Measurements from ENCODE around the gene BAG2. TPM values are rescaled to one million over a fixed set of nuclear protein-coding genes. Genes with fewer than 3 reads are reported as not detected.

Gene BAG2
- 1 to 10 TPM; 8.2 to 8.8 TPM for total RNA-seq

DNA sequence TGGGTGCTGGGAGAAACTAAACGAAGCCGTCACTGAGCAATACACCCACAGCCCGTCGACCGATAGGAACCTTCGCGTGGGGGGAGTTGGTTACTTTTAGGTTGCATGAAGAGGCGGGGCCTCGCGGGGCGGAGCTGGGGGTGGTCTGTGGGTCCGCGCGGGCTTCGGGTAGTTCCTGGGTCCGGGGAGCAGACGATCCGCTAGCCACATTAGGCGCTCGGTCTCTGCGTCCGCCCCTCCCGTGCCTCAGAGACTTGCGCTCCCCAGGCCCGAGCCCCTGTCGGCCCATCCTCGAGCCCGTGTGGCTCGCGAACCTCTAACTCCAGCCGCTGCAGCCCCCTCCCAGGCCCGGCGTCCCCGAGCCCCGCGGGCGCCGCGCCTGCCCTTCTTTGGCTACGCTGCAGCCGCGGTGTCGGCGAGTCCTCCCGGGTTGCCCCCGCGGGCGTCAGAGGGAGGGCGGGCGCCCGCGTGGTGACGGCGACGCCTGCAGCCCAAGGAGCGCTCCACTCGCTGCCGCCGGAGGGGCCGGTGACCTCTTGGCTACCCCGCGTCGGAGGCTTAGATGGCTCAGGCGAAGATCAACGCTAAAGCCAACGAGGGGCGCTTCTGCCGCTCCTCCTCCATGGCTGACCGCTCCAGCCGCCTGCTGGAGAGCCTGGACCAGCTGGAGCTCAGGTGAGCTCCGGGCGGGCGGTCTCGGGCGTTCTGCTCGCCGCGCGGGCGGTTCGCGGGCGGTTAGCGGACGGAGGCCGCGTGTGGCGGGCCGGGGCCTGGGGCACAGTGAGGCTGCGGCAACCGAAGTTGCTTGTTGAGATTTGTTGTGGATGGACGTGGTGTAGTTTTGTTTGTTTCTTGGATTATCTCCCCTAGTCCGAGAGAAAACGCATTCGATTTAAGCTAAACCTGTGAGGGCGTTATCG lies at the start of gene BAG2:
Gene BAG2 (plus strand): TSS at position 191 of the 920 bp plus-strand sequence. CDS start 372 bp downstream, at position 563.
- ATAC-seq (peak; percentile 89), DNase-seq (peak; percentile 94)
- H3K27ac Mint-ChIP-seq, result peak within 1 kb of the TSS; percentile 96
- peaks cover 8% of the 10 kb centered on the region for H3K36me3 Mint-ChIP-seq (ENCODE audit: low read depth)
- CTCF ChIA-PET, result interaction anchor here (0.6 to 3.6 kb wide), 5 partner anchors 93 to 576 kb away, joined by 3 to 17 read pairs (median 3); partner anchors contain the start of gene PRIM2
- H3K4me3 Mint-ChIP-seq, result peak within 1 kb of the TSS; percentile 87
- peaks cover 35% of the 10 kb centered on the region for H3K4me1 Mint-ChIP-seq
- no peaks in the 10 kb centered on the region for H3K9me3 Mint-ChIP-seq (ENCODE audit: low read depth)
- POLR2A ChIA-PET, result interaction anchor here (0.5 to 1.9 kb wide), 6 partner anchors 13 to 93 kb away, joined by 3 to 5 read pairs (median 3); partner anchors contain the start of genes RAB23 and ZNF451
- intact Hi-C loops (cut with DNase I, micrococcal nuclease), result loop anchor here (1.0 to 5.0 kb wide), 10 partner anchors 50 to 220 kb away; partner anchors contain the start of genes PRIM2 (in 2 of the 2), RAB23 (in 2 of the 2), BEND6 (in 1 of the 2) and KIAA1586 (in 1 of the 2)
- no peaks in the 10 kb centered on the region for H3K27me3 Mint-ChIP-seq

DNA sequence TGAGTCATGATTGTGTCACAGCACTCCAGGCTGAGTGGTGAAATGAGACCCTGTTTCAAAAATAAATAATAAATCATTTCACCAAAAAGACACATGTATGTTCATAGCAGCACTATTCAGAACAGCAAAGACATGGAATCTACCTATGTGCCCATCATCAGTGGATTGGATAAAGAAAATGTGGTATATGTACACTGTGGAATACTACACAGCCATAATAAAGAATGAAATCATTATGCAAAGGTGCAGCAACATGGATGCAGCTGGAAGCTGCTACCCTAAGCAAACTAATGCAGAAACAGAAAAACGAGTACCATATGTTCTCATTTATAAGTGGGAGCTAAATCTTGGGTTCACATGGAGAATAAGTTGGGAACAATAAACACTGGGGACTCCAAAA lies 49.0 kb upstream of the BAG2 start:
- no peak overlapping the region for H3K27ac Mint-ChIP-seq
- H3K4me3 Mint-ChIP-seq, result no peak overlapping the region
- peak; percentile 6 for DNase-seq
- ChIA-PET CTCF (no interaction called here), POLR2A (no interaction called here)
- peaks cover 8% of the 10 kb centered on the region for H3K9me3 Mint-ChIP-seq (ENCODE audit: low read depth)
- no peaks in the 10 kb centered on the region for H3K27me3 Mint-ChIP-seq
- peaks cover 39% of the 10 kb centered on the region for H3K36me3 Mint-ChIP-seq (ENCODE audit: low read depth)
- no peak for ATAC-seq
- intact Hi-C loops (cut with DNase I, micrococcal nuclease), result no loop called here
- no peaks in the 10 kb centered on the region for H3K4me1 Mint-ChIP-seq

DNA sequence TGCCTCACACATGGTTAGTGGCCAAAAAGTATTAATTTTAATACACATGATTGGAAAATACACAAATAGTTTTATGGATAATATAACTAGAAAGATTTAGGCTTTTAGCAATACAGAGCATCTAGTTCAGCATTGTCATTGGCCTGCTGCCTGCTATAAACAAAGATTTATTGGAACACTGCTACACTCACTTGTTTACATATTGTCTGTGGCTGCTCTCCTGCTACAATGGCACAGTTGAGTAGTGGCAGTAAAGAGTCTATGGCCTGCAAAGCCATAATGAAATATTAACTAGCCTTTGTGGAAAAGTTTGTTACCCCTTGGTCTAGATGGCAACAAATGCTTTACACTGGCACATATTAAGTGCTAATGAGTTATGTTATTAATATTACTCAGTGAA lies 44.4 kb upstream of the BAG2 start:
- CTCF ChIA-PET, result no interaction called here
- Mint-ChIP-seq H3K4me1 (no peaks in the 10 kb centered on the region), H3K27me3 (no peaks in the 10 kb centered on the region), H3K4me3 (no peak overlapping the region), H3K36me3 (ENCODE audit: low read depth) (peaks cover 15% of the 10 kb centered on the region), H3K27ac (no peak overlapping the region), H3K9me3 (ENCODE audit: low read depth) (no peaks in the 10 kb centered on the region)
- intact Hi-C loops (cut with DNase I, micrococcal nuclease), result no loop called here
- POLR2A ChIA-PET, result no interaction called here
- DNase-seq, result no peak
- no peak for ATAC-seq

DNA sequence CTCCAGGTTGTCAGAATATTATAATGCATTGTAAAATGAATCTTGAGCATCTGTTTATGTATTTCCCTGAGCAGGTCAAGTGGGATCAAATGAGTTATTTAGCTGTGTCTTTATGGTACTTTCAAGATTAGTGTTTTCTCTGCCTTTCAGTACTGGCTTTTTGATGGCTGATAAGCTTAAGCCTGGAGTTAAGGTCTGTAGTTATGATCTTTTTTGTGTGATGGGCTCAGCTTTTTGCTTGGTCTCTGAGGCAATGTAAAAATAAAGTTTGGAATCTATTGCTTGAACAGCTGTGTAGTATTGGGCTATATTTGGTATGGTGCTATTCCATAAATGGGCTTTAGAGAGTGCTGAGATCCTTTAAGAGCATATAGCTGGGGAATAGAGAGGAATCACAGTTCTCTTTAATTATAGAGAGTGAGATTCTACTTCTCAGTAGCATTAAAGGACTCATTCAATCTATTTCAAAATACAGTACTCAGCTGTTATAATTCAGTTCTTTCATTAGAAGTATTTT lies 41.4 kb upstream of the BAG2 start:
- Mint-ChIP-seq H3K4me3 (no peak overlapping the region), H3K27ac (no peak overlapping the region), H3K9me3 (ENCODE audit: low read depth) (no peaks in the 10 kb centered on the region), H3K36me3 (ENCODE audit: low read depth) (peaks cover 19% of the 10 kb centered on the region), H3K4me1 (no peaks in the 10 kb centered on the region), H3K27me3 (no peaks in the 10 kb centered on the region)
- intact Hi-C loops (cut with DNase I, micrococcal nuclease), result no loop called here
- DNase-seq, result no peak
- no peak for ATAC-seq
- POLR2A ChIA-PET, result interaction anchor here (0.5 to 0.6 kb wide), 2 partner anchors 30 to 239 kb away, joined by 3 to 6 read pairs; no protein-coding TSS in a partner anchor
- CTCF ChIA-PET, result interaction anchor here (0.9 to 1.4 kb wide), 2 partner anchors 10 to 17 kb away, joined by 3 to 4 read pairs; no protein-coding TSS in a partner anchor

DNA sequence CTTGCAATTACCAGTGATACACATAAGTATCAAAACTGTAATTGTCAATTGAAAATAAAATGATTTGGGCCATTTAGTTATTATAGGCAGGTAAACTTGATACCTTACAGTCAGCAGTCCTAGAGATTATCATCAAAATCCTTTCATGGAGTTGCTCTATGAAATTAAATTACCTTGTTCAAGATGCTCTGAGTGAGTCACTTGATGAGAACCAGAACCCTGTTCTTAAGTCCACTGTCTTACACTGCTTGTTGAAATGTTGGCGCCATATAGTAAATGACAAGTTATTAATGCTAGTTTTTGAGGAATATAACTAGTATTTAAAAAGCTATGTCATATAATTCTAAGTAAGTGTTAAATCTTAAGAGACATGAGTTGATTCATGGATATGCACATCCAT lies 37.2 kb upstream of the BAG2 start:
- Mint-ChIP-seq H3K27me3 (no peaks in the 10 kb centered on the region), H3K4me3 (no peak overlapping the region), H3K4me1 (peaks cover 14% of the 10 kb centered on the region), H3K9me3 (ENCODE audit: low read depth) (no peaks in the 10 kb centered on the region), H3K36me3 (ENCODE audit: low read depth) (peaks cover 36% of the 10 kb centered on the region), H3K27ac (no peak overlapping the region)
- ChIA-PET POLR2A (no interaction called here), CTCF (interaction anchor here (1.2 kb wide), 1 partner anchor 8 kb away, joined by 6 read pairs; no protein-coding TSS in a partner anchor)
- DNase-seq, result no peak
- ATAC-seq, result no peak
- intact Hi-C loops (cut with DNase I, micrococcal nuclease), result no loop called here

DNA sequence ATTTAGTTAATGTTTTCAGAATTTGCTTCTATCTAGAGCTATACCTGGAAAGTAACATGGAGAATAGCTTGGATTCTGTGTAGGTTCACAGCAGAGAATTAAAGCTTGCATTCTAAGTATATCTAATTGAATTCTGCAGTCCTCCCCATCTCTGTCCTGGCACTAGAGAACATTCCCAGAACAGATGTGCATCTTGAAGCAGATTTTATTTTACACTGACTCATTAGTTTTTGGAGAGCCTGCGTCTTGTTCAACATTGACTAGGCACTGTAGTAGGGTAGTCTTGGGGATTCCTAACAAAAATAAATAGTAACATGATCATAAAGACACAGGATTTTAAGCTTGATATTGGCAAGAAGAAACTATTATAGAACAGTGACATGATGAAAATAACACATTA lies 36.2 kb upstream of the BAG2 start:
- DNase-seq (no peak), ATAC-seq (no peak)
- ChIA-PET CTCF (no interaction called here), POLR2A (no interaction called here)
- intact Hi-C loops (cut with DNase I, micrococcal nuclease), result no loop called here
- no peaks in the 10 kb centered on the region for H3K27me3 Mint-ChIP-seq
- H3K36me3 Mint-ChIP-seq (ENCODE audit: low read depth), result peaks cover 39% of the 10 kb centered on the region
- no peak overlapping the region for H3K27ac Mint-ChIP-seq
- H3K4me3 Mint-ChIP-seq, result no peak overlapping the region
- peaks cover 14% of the 10 kb centered on the region for H3K4me1 Mint-ChIP-seq
- no peaks in the 10 kb centered on the region for H3K9me3 Mint-ChIP-seq (ENCODE audit: low read depth)

DNA sequence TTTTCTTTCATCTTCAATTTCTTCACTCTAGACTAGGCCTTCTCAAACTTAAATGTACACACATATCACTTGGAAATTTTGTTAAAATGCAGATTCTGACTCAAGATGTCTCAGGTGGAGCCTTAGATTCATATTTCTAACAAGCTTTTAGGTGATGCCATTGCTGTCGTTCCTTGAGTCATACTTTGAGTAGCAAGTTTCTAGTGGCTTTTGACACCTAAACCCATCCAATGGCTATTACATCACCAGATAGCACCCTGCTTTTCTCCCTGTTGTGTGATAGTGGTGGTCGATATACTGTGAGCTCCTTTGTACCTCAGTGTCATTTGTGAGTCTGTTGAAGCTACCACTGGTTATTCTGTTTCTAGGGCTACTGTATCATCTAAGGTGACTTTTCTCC lies 34.8 kb upstream of the BAG2 start:
- DNase-seq (peak; percentile 5), ATAC-seq (peak; percentile 83)
- H3K36me3 Mint-ChIP-seq (ENCODE audit: low read depth), result peaks cover 48% of the 10 kb centered on the region
- CTCF ChIA-PET, result no interaction called here
- POLR2A ChIA-PET, result interaction anchor here (0.8 kb wide), 1 partner anchor 44 kb away, joined by 3 read pairs; no protein-coding TSS in a partner anchor
- peaks cover 14% of the 10 kb centered on the region for H3K4me1 Mint-ChIP-seq
- intact Hi-C loops (cut with DNase I, micrococcal nuclease), result no loop called here
- no peaks in the 10 kb centered on the region for H3K27me3 Mint-ChIP-seq
- peaks cover 2% of the 10 kb centered on the region for H3K9me3 Mint-ChIP-seq (ENCODE audit: low read depth)
- H3K4me3 Mint-ChIP-seq, result no peak overlapping the region
- H3K27ac Mint-ChIP-seq, result no peak overlapping the region

DNA sequence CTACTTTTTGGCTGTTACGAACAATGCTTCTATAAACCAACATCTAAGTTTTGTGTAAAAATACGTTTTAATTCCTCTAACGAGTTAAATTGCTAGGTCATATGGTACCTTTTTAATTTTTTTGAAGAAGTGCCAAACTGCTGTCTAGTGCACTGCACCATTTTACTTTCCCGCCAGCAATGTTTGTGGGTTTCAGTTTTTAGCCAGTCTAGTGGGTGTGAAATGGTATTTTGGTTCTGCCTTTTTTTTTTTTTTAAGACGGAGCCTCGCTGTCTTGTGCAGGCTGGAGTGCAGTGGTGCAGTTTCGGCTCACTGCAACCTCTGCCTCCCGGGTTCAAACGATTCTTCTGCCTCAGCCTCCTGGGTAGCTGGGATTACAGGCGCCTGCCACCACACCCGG lies 34.1 kb upstream of the BAG2 start:
- ChIA-PET POLR2A (no interaction called here), CTCF (no interaction called here)
- no peak overlapping the region for H3K27ac Mint-ChIP-seq
- H3K4me1 Mint-ChIP-seq, result peaks cover 14% of the 10 kb centered on the region
- H3K27me3 Mint-ChIP-seq, result no peaks in the 10 kb centered on the region
- peaks cover 54% of the 10 kb centered on the region for H3K36me3 Mint-ChIP-seq (ENCODE audit: low read depth)
- no peak for DNase-seq
- ATAC-seq, result no peak
- intact Hi-C loops (cut with DNase I, micrococcal nuclease), result no loop called here
- peaks cover 2% of the 10 kb centered on the region for H3K9me3 Mint-ChIP-seq (ENCODE audit: low read depth)
- no peak overlapping the region for H3K4me3 Mint-ChIP-seq

DNA sequence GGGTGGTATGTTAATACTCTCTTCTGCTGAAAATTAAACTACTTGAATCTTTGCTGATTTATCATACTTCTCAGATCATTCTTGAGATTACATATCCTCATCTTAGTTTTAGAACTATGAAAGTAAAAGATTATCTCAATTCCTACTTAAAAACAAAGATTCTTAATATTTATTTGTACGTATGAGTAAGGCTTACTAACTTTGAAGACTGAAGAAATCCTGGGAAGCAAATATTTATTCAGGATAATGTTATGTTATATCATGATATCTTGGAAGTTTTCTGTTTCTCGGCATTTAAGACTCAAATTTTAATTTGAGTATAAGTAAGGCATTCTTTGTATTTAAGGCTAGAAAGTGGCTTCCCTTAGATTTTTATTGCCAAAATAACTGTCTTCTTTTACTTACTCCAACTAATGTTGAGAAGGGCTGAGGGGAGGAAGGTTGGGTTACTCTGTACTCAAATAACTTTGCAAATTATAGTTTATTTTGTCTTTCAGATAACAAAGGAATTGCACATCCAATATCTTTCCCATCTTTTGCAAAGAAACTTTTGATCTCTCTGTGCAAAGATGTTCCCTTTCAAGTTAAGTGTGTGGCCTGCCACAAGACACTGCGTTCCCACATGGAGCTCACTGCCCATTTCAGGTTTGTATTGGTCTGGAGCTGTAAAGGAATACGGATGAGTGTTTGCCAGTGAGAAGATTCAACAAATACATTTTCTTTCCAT lies 30.5 kb upstream of the BAG2 start:
- CTCF ChIA-PET, result interaction anchor here (1.2 kb wide), 1 partner anchor 9 kb away, joined by 3 read pairs; no protein-coding TSS in a partner anchor
- POLR2A ChIA-PET, result no interaction called here
- no peak overlapping the region for H3K4me3 Mint-ChIP-seq
- DNase-seq (no peak), ATAC-seq (no peak)
- peaks cover 60% of the 10 kb centered on the region for H3K36me3 Mint-ChIP-seq (ENCODE audit: low read depth)
- intact Hi-C loops (cut with DNase I, micrococcal nuclease), result no loop called here
- peaks cover 2% of the 10 kb centered on the region for H3K9me3 Mint-ChIP-seq (ENCODE audit: low read depth)
- H3K27ac Mint-ChIP-seq, result no peak overlapping the region
- H3K4me1 Mint-ChIP-seq, result peaks cover 20% of the 10 kb centered on the region
- no peaks in the 10 kb centered on the region for H3K27me3 Mint-ChIP-seq

DNA sequence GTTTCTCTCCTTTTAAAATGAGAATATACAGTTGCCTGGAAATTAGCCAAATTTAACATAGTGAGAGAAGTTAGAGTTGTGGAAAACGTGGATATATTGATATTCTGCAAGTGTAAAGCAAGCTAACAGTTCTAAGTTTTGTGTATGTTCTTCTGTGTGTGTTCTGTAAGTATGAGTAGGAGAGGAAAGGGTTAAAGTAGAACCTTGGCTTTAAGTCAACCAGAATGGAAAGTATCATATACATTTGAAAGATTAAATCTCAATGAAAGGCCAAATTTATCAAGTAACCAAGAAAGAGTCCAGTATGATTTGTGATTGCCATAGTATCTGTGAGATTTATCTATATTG lies 30.0 kb upstream of the BAG2 start:
- peaks cover 2% of the 10 kb centered on the region for H3K9me3 Mint-ChIP-seq (ENCODE audit: low read depth)
- ChIA-PET CTCF (interaction anchor here (1.2 kb wide), 1 partner anchor 9 kb away, joined by 3 read pairs; no protein-coding TSS in a partner anchor), POLR2A (no interaction called here)
- H3K4me1 Mint-ChIP-seq, result peaks cover 17% of the 10 kb centered on the region
- H3K4me3 Mint-ChIP-seq, result no peak overlapping the region
- no peaks in the 10 kb centered on the region for H3K27me3 Mint-ChIP-seq
- ATAC-seq (no peak), DNase-seq (no peak)
- H3K27ac Mint-ChIP-seq, result no peak overlapping the region
- peaks cover 54% of the 10 kb centered on the region for H3K36me3 Mint-ChIP-seq (ENCODE audit: low read depth)
- intact Hi-C loops (cut with DNase I, micrococcal nuclease), result no loop called here

DNA sequence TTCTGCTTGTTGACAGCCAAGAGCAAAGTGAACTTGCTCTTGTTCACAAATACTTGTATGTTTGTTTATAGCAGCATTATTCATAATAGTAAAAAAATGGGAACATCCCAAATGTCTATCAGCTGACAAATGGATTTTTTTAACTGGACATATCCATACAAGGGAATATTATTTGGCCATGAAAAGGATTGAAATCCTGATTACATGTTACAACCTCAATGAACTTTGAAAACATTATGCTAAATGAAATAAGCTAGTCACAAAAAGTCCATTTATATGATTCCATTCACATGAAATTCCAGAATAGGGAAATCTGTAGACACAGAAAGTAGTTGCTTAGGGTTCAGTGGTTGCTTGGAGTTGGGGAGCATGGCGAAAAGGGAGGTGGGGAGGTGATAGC lies 28.4 kb upstream of the BAG2 start:
- Mint-ChIP-seq H3K4me3 (no peak overlapping the region), H3K27ac (no peak overlapping the region), H3K36me3 (ENCODE audit: low read depth) (peaks cover 63% of the 10 kb centered on the region), H3K9me3 (ENCODE audit: low read depth) (peaks cover 2% of the 10 kb centered on the region), H3K4me1 (peaks cover 24% of the 10 kb centered on the region), H3K27me3 (no peaks in the 10 kb centered on the region)
- CTCF ChIA-PET, result interaction anchor here (0.6 to 1.6 kb wide), 3 partner anchors 9 to 176 kb away, joined by 3 to 6 read pairs (median 4); no protein-coding TSS in a partner anchor
- DNase-seq (no peak), ATAC-seq (no peak)
- intact Hi-C loops (cut with DNase I, micrococcal nuclease), result no loop called here
- POLR2A ChIA-PET, result no interaction called here
